ENCODE data around the gene CHRDL2. TPM values are rescaled to one million over a fixed set of nuclear protein-coding genes. Genes with fewer than 3 reads are reported as not detected.
"Not testable (repeated sequence)": the region's sequence is repeated elsewhere in the genome, so short reads cannot be mapped to it uniquely, and the experiment has no call there.

The CHRDL2 gene
- total RNA-seq, 1 experiment from 2014 or later = 0.39 TPM

DNA sequence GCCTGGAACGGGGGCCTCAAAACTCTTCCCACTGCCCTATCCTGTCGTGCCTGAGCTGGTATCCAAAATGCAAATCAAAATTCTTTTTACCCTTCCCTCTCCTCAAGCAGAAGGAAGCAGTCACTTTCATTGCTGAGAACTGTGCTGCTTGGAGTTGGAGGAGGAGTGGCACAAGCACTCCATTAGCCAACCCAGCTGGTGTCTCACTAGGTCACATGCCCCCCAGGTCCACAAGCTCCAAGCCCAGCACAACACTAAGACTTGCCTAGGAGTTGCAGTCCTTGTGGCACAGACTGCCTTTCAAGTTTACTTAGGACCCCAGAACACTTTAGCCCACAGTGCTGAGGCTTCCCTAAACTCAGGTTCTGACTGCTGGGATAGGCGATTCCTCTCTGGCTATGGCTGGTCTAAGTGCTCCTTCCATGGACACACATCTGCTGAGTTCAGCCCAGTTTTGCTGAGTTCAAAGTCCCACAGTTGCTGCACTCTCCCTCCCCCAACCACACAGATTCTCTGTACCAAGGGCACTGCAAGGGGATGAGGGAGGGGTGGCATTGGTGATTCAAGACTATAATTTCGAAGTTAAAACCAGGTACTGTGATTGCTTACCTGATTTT lies 68.6 kb downstream of the CHRDL2 start:
- Histone ChIP-seq H2AFZ (ENCODE audit: low read length) (no peak overlapping the region), H3K27me3 (ENCODE audit: insufficient read depth, low read length) (no peaks in the 10 kb centered on the region), H2BK5ac (ENCODE audit: insufficient read length, low read length) (no peak overlapping the region), H3K79me1 (ENCODE audit: insufficient read depth, low read depth, low read length, poor library complexity, severe bottlenecking) (no peaks in the 10 kb centered on the region), H2BK120ac (ENCODE audit: low read depth, low read length, poor library complexity, severe bottlenecking) (no peak overlapping the region), H3K14ac (ENCODE audit: insufficient read depth, low read length) (no peak overlapping the region), H3K56ac (ENCODE audit: insufficient read length, low read depth, low read length) (no peak overlapping the region), H3K79me2 (ENCODE audit: insufficient read depth, low read length) (no peaks in the 10 kb centered on the region), H3K4ac (ENCODE audit: low read depth, low read length) (no peak overlapping the region), H3K18ac (ENCODE audit: insufficient read length, low read depth, low read length) (no peak overlapping the region), H3T11ph (ENCODE audit: low read length) (no peak overlapping the region), H3K9ac (ENCODE audit: extremely low read depth, insufficient read length, low read length) (no peak overlapping the region), H2BK15ac (ENCODE audit: low read depth, low read length) (no peak overlapping the region), H2BK12ac (ENCODE audit: insufficient read length, low read depth, low read length) (no peak overlapping the region), H3K23me2 (ENCODE audit: insufficient read length, low read depth, low read length, poor library complexity, severe bottlenecking) (no peaks in the 10 kb centered on the region), H4K5ac (ENCODE audit: insufficient read length, low read depth, low read length) (no peak overlapping the region), H3K23ac (ENCODE audit: insufficient read length, low read depth, low read length) (no peak overlapping the region), H2BK20ac (ENCODE audit: low read depth, low read length, poor library complexity, severe bottlenecking) (no peak overlapping the region), H3K4me1 (ENCODE audit: insufficient read depth, low read length) (peaks cover 5% of the 10 kb centered on the region), H4K20me1 (ENCODE audit: control insufficient read depth, insufficient read depth, insufficient read length) (no peaks in the 10 kb centered on the region), H4K8ac (replicated peaks; ENCODE audit: insufficient read length, low read depth, low read length) (no peak overlapping the region), H3K9me3 (ENCODE audit: control insufficient read depth, low read depth, low read length) (no peaks in the 10 kb centered on the region), H3K4me2 (ENCODE audit: insufficient read depth, insufficient read length, low read length) (no peak overlapping the region), H4K91ac (ENCODE audit: insufficient read length, low read depth, low read length) (no peak overlapping the region), H3K27ac (ENCODE audit: insufficient read length, low read depth, low read length) (no peak overlapping the region), H2AK5ac (ENCODE audit: insufficient read length, low read length) (no peak overlapping the region)
- no peaks in the 10 kb centered on the region; the same call in 1 of the 2 replicates for H3K27me3 Mint-ChIP-seq (ENCODE audit: low read depth)
- H3K4me3 Mint-ChIP-seq = no peak overlapping the region
- H3K27ac Mint-ChIP-seq = peak overlapping the region in 2 of 3 experiments; percentile 33 to 57; a peak in 1 of 7 replicates
- peaks cover 8 to 14% of the 10 kb centered on the region in 2 experiments for H3K4me1 Mint-ChIP-seq
- TF ChIP-seq, protein P1, sequence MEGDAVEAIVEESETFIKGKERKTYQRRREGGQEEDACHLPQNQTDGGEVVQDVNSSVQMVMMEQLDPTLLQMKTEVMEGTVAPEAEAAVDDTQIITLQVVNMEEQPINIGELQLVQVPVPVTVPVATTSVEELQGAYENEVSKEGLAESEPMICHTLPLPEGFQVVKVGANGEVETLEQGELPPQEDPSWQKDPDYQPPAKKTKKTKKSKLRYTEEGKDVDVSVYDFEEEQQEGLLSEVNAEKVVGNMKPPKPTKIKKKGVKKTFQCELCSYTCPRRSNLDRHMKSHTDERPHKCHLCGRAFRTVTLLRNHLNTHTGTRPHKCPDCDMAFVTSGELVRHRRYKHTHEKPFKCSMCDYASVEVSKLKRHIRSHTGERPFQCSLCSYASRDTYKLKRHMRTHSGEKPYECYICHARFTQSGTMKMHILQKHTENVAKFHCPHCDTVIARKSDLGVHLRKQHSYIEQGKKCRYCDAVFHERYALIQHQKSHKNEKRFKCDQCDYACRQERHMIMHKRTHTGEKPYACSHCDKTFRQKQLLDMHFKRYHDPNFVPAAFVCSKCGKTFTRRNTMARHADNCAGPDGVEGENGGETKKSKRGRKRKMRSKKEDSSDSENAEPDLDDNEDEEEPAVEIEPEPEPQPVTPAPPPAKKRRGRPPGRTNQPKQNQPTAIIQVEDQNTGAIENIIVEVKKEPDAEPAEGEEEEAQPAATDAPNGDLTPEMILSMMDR (conservative IDR thresholded peaks at IDR 0.05) = no peak
- no peak for DNase-seq
- WGBS (ENCODE audit: extremely low coverage, insufficient read length, low lambda C conversion rate) = no CpG with 5 or more reads among the region's 4 CpGs
- H3K36me3 Mint-ChIP-seq (ENCODE audit: insufficient read depth in 1 of 3, low read depth in 3 of 3) = peaks cover 29 to 32% (median 30%) of the 10 kb centered on the region in 3 experiments
- H3K9me3 Mint-ChIP-seq = peaks cover 19 to 24% of the 10 kb centered on the region in 2 experiments

GRCh38 chr11:74659124-74659523 lies 72.1 kb downstream of the CHRDL2 start:
- H4K5ac ChIP-seq (ENCODE audit: insufficient read length, low read depth, low read length); H2BK120ac ChIP-seq (ENCODE audit: low read depth, low read length, poor library complexity, severe bottlenecking); H3K27me3 ChIP-seq (ENCODE audit: insufficient read depth, low read length); H3K4me1 ChIP-seq (ENCODE audit: insufficient read depth, low read length); H3K27me3 Mint-ChIP-seq (ENCODE audit: low read depth); H3K23me2 ChIP-seq (ENCODE audit: insufficient read length, low read depth, low read length, poor library complexity, severe bottlenecking); H3K4me3 Mint-ChIP-seq; H3K79me1 ChIP-seq (ENCODE audit: insufficient read depth, low read depth, low read length, poor library complexity, severe bottlenecking); H3T11ph ChIP-seq (ENCODE audit: low read length); H3K23ac ChIP-seq (ENCODE audit: insufficient read length, low read depth, low read length); H4K91ac ChIP-seq (ENCODE audit: insufficient read length, low read depth, low read length); H3K9me3 ChIP-seq (ENCODE audit: control insufficient read depth, low read depth, low read length); H3K4ac ChIP-seq (ENCODE audit: low read depth, low read length); H3K27ac ChIP-seq (ENCODE audit: insufficient read length, low read depth, low read length); H3K18ac ChIP-seq (ENCODE audit: insufficient read length, low read depth, low read length); H3K4me2 ChIP-seq (ENCODE audit: insufficient read depth, insufficient read length, low read length); H3K56ac ChIP-seq (ENCODE audit: insufficient read length, low read depth, low read length); H2BK12ac ChIP-seq (ENCODE audit: insufficient read length, low read depth, low read length); H3K27ac Mint-ChIP-seq; H2BK20ac ChIP-seq (ENCODE audit: low read depth, low read length, poor library complexity, severe bottlenecking); H3K9ac ChIP-seq (ENCODE audit: extremely low read depth, insufficient read length, low read length); DNase-seq; H4K8ac ChIP-seq (replicated peaks; ENCODE audit: insufficient read length, low read depth, low read length); H2AK5ac ChIP-seq (ENCODE audit: insufficient read length, low read length); H4K20me1 ChIP-seq (ENCODE audit: control insufficient read depth, insufficient read depth, insufficient read length); H3K14ac ChIP-seq (ENCODE audit: insufficient read depth, low read length); H2BK15ac ChIP-seq (ENCODE audit: low read depth, low read length); H3K79me2 ChIP-seq (ENCODE audit: insufficient read depth, low read length); H2AFZ ChIP-seq (ENCODE audit: low read length); H2BK5ac ChIP-seq (ENCODE audit: insufficient read length, low read length): not testable (repeated sequence)
- Mint-ChIP-seq H3K36me3 (ENCODE audit: insufficient read depth in 1 of 3, low read depth in 3 of 3) (peaks cover 30 to 32% (median 32%) of the 10 kb centered on the region in 3 experiments), H3K4me1 (peaks cover 8 to 14% of the 10 kb centered on the region in 2 experiments), H3K9me3 (peaks cover 19 to 24% of the 10 kb centered on the region in 2 experiments)
- WGBS (ENCODE audit: extremely low coverage, insufficient read length, low lambda C conversion rate) = no CpG with 5 or more reads among the region's 4 CpGs
